HepG2 (cell line): Measurements from ENCODE around the gene TMEM141. TPM values are rescaled to one million over a fixed set of nuclear protein-coding genes. Genes with fewer than 3 reads are reported as not detected.
A peak's percentile ranks its signal among the peaks of the same experiment; 100 is the strongest.

Source experiments
- CREM ChIP-seq, 2 experiments: sonication (generic) in 1 of 2; formaldehyde crosslinking in 1 of 2; IDR thresholded peaks; 2 replicates each; pipeline versions ENCODE4 v1.4.0 to v1.6.1; 2016 to 2020; ENCODE audit warnings: antibody characterized with exemption in 1 of 2, mild to moderate bottlenecking in 1 of 2, missing genetic modification reagents in 1 of 2
- FOSL2 ChIP-seq: sonication (generic); formaldehyde crosslinking; IDR thresholded peaks from 2 replicates; pipeline ENCODE4 v1.4.0; 2020; ENCODE audit warnings: missing genetic modification reagents
- FOXC1 ChIP-seq: sonication (generic); formaldehyde crosslinking; IDR thresholded peaks from 2 replicates; pipeline ENCODE4 v1.8.0; 2022; ENCODE audit warnings: mild to moderate bottlenecking, missing genetic modification reagents, borderline replicate concordance
- HNF4A ChIP-seq: sonication (generic); formaldehyde crosslinking; IDR thresholded peaks from 2 replicates; pipeline ENCODE4 v1.4.0; 2020; ENCODE audit warnings: missing genetic modification reagents
- MAF1 ChIP-seq: sonication (generic); formaldehyde crosslinking; IDR thresholded peaks from 2 replicates; pipeline ENCODE4 v1.5.0; 2020; ENCODE audit warnings: missing genetic modification reagents, borderline replicate concordance
- POGZ ChIP-seq: sonication (generic); formaldehyde crosslinking; IDR thresholded peaks from 2 replicates; pipeline ENCODE4 v1.4.0; 2020; ENCODE audit warnings: mild to moderate bottlenecking, missing genetic modification reagents
- ZBTB3 ChIP-seq: sonication (generic); formaldehyde crosslinking; IDR thresholded peaks from 2 replicates; pipeline ENCODE4 v1.4.0; 2020; ENCODE audit warnings: low read depth, mild to moderate bottlenecking, moderate library complexity, missing genetic modification reagents, borderline replicate concordance
- ZFX ChIP-seq: sonication (generic); formaldehyde crosslinking; IDR thresholded peaks from 2 replicates; pipeline ENCODE4 v1.4.0; 2020; ENCODE audit warnings: mild to moderate bottlenecking, low read depth, missing genetic modification reagents, moderate library complexity
- ZNF207 ChIP-seq: fragments of 450-650 bp; IDR thresholded peaks from 2 replicates; pipeline ENCODE4 v1.6.1; 2016; ENCODE audit warnings: antibody characterized with exemption, borderline replicate concordance
- ZNF263 ChIP-seq: sonication (generic); formaldehyde crosslinking; IDR thresholded peaks from 2 replicates; pipeline ENCODE4 v1.4.0; 2020; ENCODE audit warnings: missing genetic modification reagents
- ZNF607 ChIP-seq: sonication (generic); formaldehyde crosslinking; IDR thresholded peaks from 2 replicates; pipeline ENCODE4 v1.5.1; 2020; ENCODE audit warnings: missing genetic modification reagents, mild to moderate bottlenecking, borderline replicate concordance
- ZNF660 ChIP-seq: sonication (generic); formaldehyde crosslinking; IDR thresholded peaks from 2 replicates; pipeline ENCODE4 v1.5.1; 2020; ENCODE audit warnings: mild to moderate bottlenecking, low read depth, missing genetic modification reagents, borderline replicate concordance
- polyA plus RNA-seq, 8 experiments: library from polyadenylated mRNA; depleted of rRNA in 3 of 8; stranded (reverse) in 7 of 8; unstranded in 1 of 8; fragments of >200 nt; fragmentation: Illumina TruSeq in 4 of 8; extraction: Trizol in 4 of 8; gene quantifications; 2 replicates each; pipeline versions ENCODE4 v1.2.1 to v1.2.3, GENCODE V29; 2011 to 2016; ENCODE audit warnings: low read depth in 4 of 8, missing spikeins in 1 of 8, mixed read lengths in 1 of 8; ENCODE audit not compliant: insufficient read depth in 1 of 8
- total RNA-seq, 5 experiments: library from RNA; depleted of rRNA; stranded (reverse); fragments of >200 nt; fragmentation: Illumina TruSeq; extraction: Trizol; gene quantifications; 2 replicates each; pipeline ENCODE4 v1.2.3, GENCODE V29; 2016; ENCODE audit warnings: low read depth in 1 of 5
- TF ChIP-seq, protein P1 (sequence below): IDR thresholded peaks from 2 replicates; pipeline ENCODE4 v1.6.1; 2016
- TF ChIP-seq, protein P2 (sequence below): sonication (generic); formaldehyde crosslinking; IDR thresholded peaks from 2 replicates; pipeline ENCODE4 v1.5.1; 2020; ENCODE audit warnings: mild to moderate bottlenecking, missing genetic modification reagents, borderline replicate concordance
- TF ChIP-seq, protein P3 (sequence below): sonication (generic); formaldehyde crosslinking; IDR thresholded peaks from 2 replicates; pipeline ENCODE4 v1.8.0; 2023; ENCODE audit warnings: mild to moderate bottlenecking, missing genetic modification reagents
- TF ChIP-seq, protein P4 (sequence below): sonication (generic); formaldehyde crosslinking; IDR thresholded peaks from one replicate; pipeline ENCODE4 v1.5.1; 2020; ENCODE audit warnings: mild to moderate bottlenecking, missing genetic modification reagents; ENCODE audit errors: not compliant biosample characterization
- TF ChIP-seq, protein P5 (sequence below): sonication (generic); formaldehyde crosslinking; IDR thresholded peaks from 2 replicates; pipeline ENCODE4 v1.4.0; 2020; ENCODE audit warnings: missing genetic modification reagents

Gene TMEM141
- total and polyA plus RNA-seq, 2 of the 13 experiments (the other 11 are each of a cell fraction or from before 2014, with no cell fraction given), result 81.0 to 202 TPM

DNA sequence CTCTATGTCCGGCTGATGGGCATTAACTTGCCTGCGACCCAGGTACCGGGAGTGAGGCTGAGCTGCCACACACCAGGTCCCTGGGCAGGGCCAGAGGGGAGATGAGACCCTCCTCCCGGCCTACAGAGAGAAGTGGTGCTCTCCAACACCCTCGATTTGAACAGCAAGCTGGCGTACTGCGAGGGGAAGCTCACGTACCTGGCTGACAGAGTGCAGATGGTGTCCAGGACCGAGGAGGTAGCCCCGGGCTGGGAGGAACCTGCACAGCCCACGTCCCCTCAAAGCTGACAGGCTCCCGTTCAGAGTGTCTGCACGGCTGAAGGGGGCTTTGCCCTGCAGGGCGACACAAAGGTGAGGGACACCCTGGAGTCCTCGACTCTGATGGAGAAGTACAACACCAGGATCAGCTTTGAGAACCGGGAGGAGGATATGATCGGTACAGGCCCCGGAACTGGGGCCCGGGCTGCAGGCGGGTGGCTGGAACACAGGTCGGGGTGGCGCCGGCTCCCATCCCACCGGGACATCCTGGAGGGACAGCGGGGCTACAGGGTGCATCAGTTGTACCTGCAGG is 15.6 kb downstream of the TMEM141 start (continued):
- TF ChIP-seq, protein P1, sequence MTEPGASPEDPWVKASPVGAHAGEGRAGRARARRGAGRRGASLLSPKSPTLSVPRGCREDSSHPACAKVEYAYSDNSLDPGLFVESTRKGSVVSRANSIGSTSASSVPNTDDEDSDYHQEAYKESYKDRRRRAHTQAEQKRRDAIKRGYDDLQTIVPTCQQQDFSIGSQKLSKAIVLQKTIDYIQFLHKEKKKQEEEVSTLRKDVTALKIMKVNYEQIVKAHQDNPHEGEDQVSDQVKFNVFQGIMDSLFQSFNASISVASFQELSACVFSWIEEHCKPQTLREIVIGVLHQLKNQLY (CRISPR knock-in tag), result peak; percentile 7; the same call in 1 of the 2 replicates
- 0 out of 2 replicates have a peak, but pooled peaks have one; percentile 10 for TF ChIP-seq ZFX (CRISPR knock-in tag)
- no peak; the same call in 1 of the 2 replicates for TF ChIP-seq ZNF607 (CRISPR knock-in tag)
- TF ChIP-seq ZNF263 (CRISPR knock-in tag), result 0 out of 2 replicates have a peak, but pooled peaks have one; percentile 25
- no peak for TF ChIP-seq MAF1 (CRISPR knock-in tag)
- TF ChIP-seq FOSL2, result no peak
- TF ChIP-seq CREM (IDR thresholded peaks at IDR 0.05), result no peak
- TF ChIP-seq CREM (CRISPR knock-in tag; IDR thresholded peaks at IDR 0.05), result no peak
- no peak for TF ChIP-seq HNF4A
- TF ChIP-seq, protein P2, sequence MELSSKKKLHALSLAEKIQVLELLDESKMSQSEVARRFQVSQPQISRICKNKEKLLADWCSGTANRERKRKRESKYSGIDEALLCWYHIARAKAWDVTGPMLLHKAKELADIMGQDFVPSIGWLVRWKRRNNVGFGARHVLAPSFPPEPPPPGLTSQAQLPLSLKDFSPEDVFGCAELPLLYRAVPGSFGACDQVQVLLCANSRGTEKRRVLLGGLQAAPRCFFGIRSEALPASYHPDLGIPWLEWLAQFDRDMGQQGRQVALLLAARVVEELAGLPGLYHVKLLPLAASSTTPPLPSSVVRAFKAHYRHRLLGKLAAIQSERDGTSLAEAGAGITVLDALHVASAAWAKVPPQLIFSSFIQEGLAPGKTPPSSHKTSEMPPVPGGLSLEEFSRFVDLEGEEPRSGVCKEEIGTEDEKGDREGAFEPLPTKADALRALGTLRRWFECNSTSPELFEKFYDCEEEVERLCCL (CRISPR knock-in tag), result no peak
- TF ChIP-seq, protein P3, sequence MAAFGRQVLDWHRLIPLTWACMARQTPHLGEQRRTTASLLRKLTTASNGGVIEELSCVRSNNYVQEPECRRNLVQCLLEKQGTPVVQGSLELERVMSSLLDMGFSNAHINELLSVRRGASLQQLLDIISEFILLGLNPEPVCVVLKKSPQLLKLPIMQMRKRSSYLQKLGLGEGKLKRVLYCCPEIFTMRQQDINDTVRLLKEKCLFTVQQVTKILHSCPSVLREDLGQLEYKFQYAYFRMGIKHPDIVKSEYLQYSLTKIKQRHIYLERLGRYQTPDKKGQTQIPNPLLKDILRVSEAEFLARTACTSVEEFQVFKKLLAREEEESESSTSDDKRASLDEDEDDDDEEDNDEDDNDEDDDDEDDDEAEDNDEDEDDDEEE (CRISPR knock-in tag), result no peak
- TF ChIP-seq, protein P4, sequence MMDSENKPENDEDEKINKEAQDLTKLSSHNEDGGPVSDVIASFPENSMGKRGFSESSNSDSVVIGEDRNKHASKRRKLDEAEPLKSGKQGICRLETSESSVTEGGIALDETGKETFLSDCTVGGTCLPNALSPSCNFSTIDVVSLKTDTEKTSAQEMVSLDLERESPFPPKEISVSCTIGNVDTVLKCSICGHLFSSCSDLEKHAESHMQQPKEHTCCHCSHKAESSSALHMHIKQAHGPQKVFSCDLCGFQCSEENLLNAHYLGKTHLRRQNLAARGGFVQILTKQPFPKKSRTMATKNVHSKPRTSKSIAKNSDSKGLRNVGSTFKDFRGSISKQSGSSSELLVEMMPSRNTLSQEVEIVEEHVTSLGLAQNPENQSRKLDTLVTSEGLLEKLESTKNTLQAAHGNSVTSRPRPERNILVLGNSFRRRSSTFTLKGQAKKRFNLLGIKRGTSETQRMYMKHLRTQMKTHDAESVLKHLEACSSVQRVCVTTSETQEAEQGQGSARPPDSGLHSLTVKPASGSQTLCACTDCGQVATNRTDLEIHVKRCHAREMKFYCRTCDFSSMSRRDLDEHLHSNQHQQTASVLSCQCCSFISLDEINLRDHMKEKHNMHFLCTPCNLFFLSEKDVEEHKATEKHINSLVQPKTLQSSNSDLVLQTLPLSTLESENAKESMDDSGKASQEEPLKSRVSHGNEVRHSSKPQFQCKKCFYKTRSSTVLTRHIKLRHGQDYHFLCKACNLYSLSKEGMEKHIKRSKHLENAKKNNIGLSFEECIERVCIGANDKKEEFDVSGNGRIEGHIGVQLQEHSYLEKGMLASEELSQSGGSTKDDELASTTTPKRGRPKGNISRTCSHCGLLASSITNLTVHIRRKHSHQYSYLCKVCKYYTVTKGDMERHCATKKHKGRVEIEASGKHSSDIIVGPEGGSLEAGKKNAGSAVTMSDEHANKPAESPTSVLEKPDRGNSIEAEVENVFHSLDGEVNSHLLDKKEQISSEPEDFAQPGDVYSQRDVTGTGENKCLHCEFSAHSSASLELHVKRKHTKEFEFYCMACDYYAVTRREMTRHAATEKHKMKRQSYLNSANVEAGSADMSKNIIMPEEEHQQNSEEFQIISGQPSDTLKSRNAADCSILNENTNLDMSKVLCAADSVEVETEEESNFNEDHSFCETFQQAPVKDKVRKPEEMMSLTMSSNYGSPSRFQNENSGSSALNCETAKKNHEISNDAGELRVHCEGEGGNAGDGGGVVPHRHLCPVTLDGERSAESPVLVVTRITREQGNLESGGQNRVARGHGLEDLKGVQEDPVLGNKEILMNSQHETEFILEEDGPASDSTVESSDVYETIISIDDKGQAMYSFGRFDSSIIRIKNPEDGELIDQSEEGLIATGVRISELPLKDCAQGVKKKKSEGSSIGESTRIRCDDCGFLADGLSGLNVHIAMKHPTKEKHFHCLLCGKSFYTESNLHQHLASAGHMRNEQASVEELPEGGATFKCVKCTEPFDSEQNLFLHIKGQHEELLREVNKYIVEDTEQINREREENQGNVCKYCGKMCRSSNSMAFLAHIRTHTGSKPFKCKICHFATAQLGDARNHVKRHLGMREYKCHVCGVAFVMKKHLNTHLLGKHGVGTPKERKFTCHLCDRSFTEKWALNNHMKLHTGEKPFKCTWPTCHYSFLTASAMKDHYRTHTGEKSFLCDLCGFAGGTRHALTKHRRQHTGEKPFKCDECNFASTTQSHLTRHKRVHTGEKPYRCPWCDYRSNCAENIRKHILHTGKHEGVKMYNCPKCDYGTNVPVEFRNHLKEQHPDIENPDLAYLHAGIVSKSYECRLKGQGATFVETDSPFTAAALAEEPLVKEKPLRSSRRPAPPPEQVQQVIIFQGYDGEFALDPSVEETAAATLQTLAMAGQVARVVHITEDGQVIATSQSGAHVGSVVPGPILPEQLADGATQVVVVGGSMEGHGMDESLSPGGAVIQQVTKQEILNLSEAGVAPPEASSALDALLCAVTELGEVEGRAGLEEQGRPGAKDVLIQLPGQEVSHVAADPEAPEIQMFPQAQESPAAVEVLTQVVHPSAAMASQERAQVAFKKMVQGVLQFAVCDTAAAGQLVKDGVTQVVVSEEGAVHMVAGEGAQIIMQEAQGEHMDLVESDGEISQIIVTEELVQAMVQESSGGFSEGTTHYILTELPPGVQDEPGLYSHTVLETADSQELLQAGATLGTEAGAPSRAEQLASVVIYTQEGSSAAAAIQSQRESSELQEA (CRISPR knock-in tag), result peak; percentile 4
- no peak for TF ChIP-seq FOXC1 (CRISPR knock-in tag)
- no peak for TF ChIP-seq ZNF207
- TF ChIP-seq ZNF660, result no peak
- TF ChIP-seq ZBTB3 (CRISPR knock-in tag), result no peak
- TF ChIP-seq, protein P5, sequence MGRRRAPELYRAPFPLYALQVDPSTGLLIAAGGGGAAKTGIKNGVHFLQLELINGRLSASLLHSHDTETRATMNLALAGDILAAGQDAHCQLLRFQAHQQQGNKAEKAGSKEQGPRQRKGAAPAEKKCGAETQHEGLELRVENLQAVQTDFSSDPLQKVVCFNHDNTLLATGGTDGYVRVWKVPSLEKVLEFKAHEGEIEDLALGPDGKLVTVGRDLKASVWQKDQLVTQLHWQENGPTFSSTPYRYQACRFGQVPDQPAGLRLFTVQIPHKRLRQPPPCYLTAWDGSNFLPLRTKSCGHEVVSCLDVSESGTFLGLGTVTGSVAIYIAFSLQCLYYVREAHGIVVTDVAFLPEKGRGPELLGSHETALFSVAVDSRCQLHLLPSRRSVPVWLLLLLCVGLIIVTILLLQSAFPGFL, result no peak
- TF ChIP-seq POGZ (CRISPR knock-in tag), result no peak
